ENCODE measurements around the gene PPRC1. TPM values are rescaled to one million over a fixed set of nuclear protein-coding genes. Genes with fewer than 3 reads are reported as not detected.

The PPRC1 gene
- total and polyA plus RNA-seq, 3 experiments from 2014 or later: 20.7 to 106 (median 105) TPM

- Histone ChIP-seq H3K27ac (ENCODE audit: low read depth, low read length) (no peak overlapping the region), H3K4me3 (ENCODE audit: low read length) (no peak overlapping the region), H3K9me3 (ENCODE audit: low read length) (no peaks in the 10 kb centered on the region), H3K36me3 (ENCODE audit: insufficient read depth, low read length) (no peaks in the 10 kb centered on the region), H3K27me3 (ENCODE audit: insufficient read depth, low read length, poor library complexity, severe bottlenecking) (no peaks in the 10 kb centered on the region), H3K4me1 (ENCODE audit: insufficient read depth, low read length) (peaks cover 4% of the 10 kb centered on the region)
- DNase-seq: no peak
- H3K36me3 Mint-ChIP-seq: peaks cover 0 to 2% (median 0%) of the 10 kb centered on the region in 3 donors
- no peak overlapping the region for H3K4me3 Mint-ChIP-seq
- peaks cover 6 to 8% (median 7%) of the 10 kb centered on the region in 3 donors for H3K4me1 Mint-ChIP-seq
- POLR2A ChIA-PET: no interaction called here
- H3K27me3 Mint-ChIP-seq: peaks cover 3 to 5% of the 10 kb centered on the region in 2 donors
- no peaks in the 10 kb centered on the region for H3K9me3 Mint-ChIP-seq
- H3K27ac Mint-ChIP-seq: no peak overlapping the region
- CTCF ChIA-PET: interaction anchor here (0.6 to 2.3 kb wide), 11 partner anchors 8 to 470 kb away, joined by 3 to 10 read pairs (median 4); partner anchors contain the start of gene NOLC1
Measured at GRCh38 chr10:102170602-102171001, 37.8 kb downstream of the PPRC1 start.

GRCh38 chr10:102172288-102172687 is 39.4 kb downstream of the PPRC1 start:
- Histone ChIP-seq H3K27ac (ENCODE audit: low read depth, low read length) (no peak overlapping the region), H3K27me3 (ENCODE audit: insufficient read depth, low read length, poor library complexity, severe bottlenecking) (no peaks in the 10 kb centered on the region), H3K9me3 (ENCODE audit: low read length) (no peaks in the 10 kb centered on the region), H3K36me3 (ENCODE audit: insufficient read depth, low read length) (no peaks in the 10 kb centered on the region), H3K4me3 (ENCODE audit: low read length) (no peak overlapping the region), H3K4me1 (ENCODE audit: insufficient read depth, low read length) (peaks cover 4% of the 10 kb centered on the region)
- CTCF ChIA-PET: interaction anchor here (0.6 kb wide), 1 partner anchor 336 kb away, joined by 5 read pairs; no protein-coding TSS in a partner anchor
- Mint-ChIP-seq H3K4me3 (no peak overlapping the region), H3K27me3 (peaks cover 5 to 6% of the 10 kb centered on the region in 2 donors), H3K27ac (peak overlapping the region in 2 of 8 donors; percentile 27 to 64), H3K9me3 (no peaks in the 10 kb centered on the region), H3K36me3 (no peaks in the 10 kb centered on the region), H3K4me1 (peaks cover 6 to 8% (median 7%) of the 10 kb centered on the region in 3 donors)
- DNase-seq: no peak
- POLR2A ChIA-PET: no interaction called here

- Mint-ChIP-seq H3K27me3 (peaks cover 5 to 16% of the 10 kb centered on the region in 2 donors), H3K4me1 (peaks cover 0 to 1% (median 0%) of the 10 kb centered on the region in 3 donors), H3K4me3 (no peak overlapping the region), H3K9me3 (no peaks in the 10 kb centered on the region), H3K27ac (no peak overlapping the region), H3K36me3 (no peaks in the 10 kb centered on the region)
- Histone ChIP-seq H3K36me3 (ENCODE audit: insufficient read depth, low read length) (no peaks in the 10 kb centered on the region), H3K9me3 (ENCODE audit: low read length) (no peaks in the 10 kb centered on the region), H3K4me3 (ENCODE audit: low read length) (no peak overlapping the region), H3K27me3 (ENCODE audit: insufficient read depth, low read length, poor library complexity, severe bottlenecking) (no peaks in the 10 kb centered on the region), H3K4me1 (ENCODE audit: insufficient read depth, low read length) (no peaks in the 10 kb centered on the region), H3K27ac (ENCODE audit: low read depth, low read length) (no peak overlapping the region)
- no peak for DNase-seq
- CTCF ChIA-PET: no interaction called here
- POLR2A ChIA-PET: no interaction called here
Measured at GRCh38 chr10:102175415-102175814, 42.6 kb downstream of the PPRC1 start.

- no peaks in the 10 kb centered on the region for H3K36me3 Mint-ChIP-seq
Measured at GRCh38 chr10:102184606-102185005, 51.8 kb downstream of the PPRC1 start.

GRCh38 chr10:102185272-102185671 is 52.4 kb downstream of the PPRC1 start:
- Mint-ChIP-seq H3K36me3 (no peaks in the 10 kb centered on the region), H3K4me1 (peaks cover 10 to 14% (median 13%) of the 10 kb centered on the region in 3 donors), H3K9me3 (no peaks in the 10 kb centered on the region), H3K4me3 (no peak overlapping the region), H3K27ac (no peak overlapping the region), H3K27me3 (peaks cover 0 to 5% of the 10 kb centered on the region in 2 donors)
- H3K27ac ChIP-seq (ENCODE audit: low read depth, low read length): no peak overlapping the region
- H3K27me3 ChIP-seq (ENCODE audit: insufficient read depth, low read length, poor library complexity, severe bottlenecking): no peaks in the 10 kb centered on the region
- H3K36me3 ChIP-seq (ENCODE audit: insufficient read depth, low read length): no peaks in the 10 kb centered on the region
- peaks cover 17% of the 10 kb centered on the region for H3K4me1 ChIP-seq (ENCODE audit: insufficient read depth, low read length)
- POLR2A ChIA-PET: interaction anchor here (0.6 kb wide), 1 partner anchor 26 kb away, joined by 6 read pairs; no protein-coding TSS in a partner anchor
- no peak overlapping the region for H3K4me3 ChIP-seq (ENCODE audit: low read length)
- CTCF ChIA-PET: no interaction called here
- DNase-seq: no peak
- H3K9me3 ChIP-seq (ENCODE audit: low read length): no peaks in the 10 kb centered on the region

More at GRCh38 chr10:102184606-102185005, 51.8 kb downstream of the PPRC1 start:
- Histone ChIP-seq H3K27ac (ENCODE audit: low read depth, low read length) (no peak overlapping the region), H3K27me3 (ENCODE audit: insufficient read depth, low read length, poor library complexity, severe bottlenecking) (no peaks in the 10 kb centered on the region), H3K4me1 (ENCODE audit: insufficient read depth, low read length) (peaks cover 14% of the 10 kb centered on the region), H3K9me3 (ENCODE audit: low read length) (no peaks in the 10 kb centered on the region), H3K4me3 (ENCODE audit: low read length) (no peak overlapping the region), H3K36me3 (ENCODE audit: insufficient read depth, low read length) (no peaks in the 10 kb centered on the region)
- no peak for DNase-seq
- H3K27me3 Mint-ChIP-seq: peaks cover 0 to 5% of the 10 kb centered on the region in 2 donors
- ChIA-PET CTCF (no interaction called here), POLR2A (no interaction called here)
- peaks cover 10 to 14% (median 13%) of the 10 kb centered on the region in 3 donors for H3K4me1 Mint-ChIP-seq
- no peaks in the 10 kb centered on the region for H3K9me3 Mint-ChIP-seq
- H3K4me3 Mint-ChIP-seq: no peak overlapping the region
- no peak overlapping the region for H3K27ac Mint-ChIP-seq

GRCh38 chr10:102185811-102186527 is 53.1 kb downstream of the PPRC1 start:
- Mint-ChIP-seq H3K36me3 (no peaks in the 10 kb centered on the region), H3K4me3 (no peak overlapping the region), H3K9me3 (no peaks in the 10 kb centered on the region), H3K27me3 (peaks cover 0 to 2% of the 10 kb centered on the region in 2 donors), H3K27ac (no peak overlapping the region), H3K4me1 (peaks cover 10 to 14% (median 13%) of the 10 kb centered on the region in 3 donors)
- Histone ChIP-seq H3K27ac (ENCODE audit: low read depth, low read length) (no peak overlapping the region), H3K36me3 (ENCODE audit: insufficient read depth, low read length) (no peaks in the 10 kb centered on the region), H3K4me3 (ENCODE audit: low read length) (no peak overlapping the region), H3K27me3 (ENCODE audit: insufficient read depth, low read length, poor library complexity, severe bottlenecking) (no peaks in the 10 kb centered on the region), H3K4me1 (ENCODE audit: insufficient read depth, low read length) (peaks cover 17% of the 10 kb centered on the region), H3K9me3 (ENCODE audit: low read length) (no peaks in the 10 kb centered on the region)
- ChIA-PET CTCF (interaction anchor here (1.1 kb wide), 1 partner anchor 44 kb away, joined by 5 read pairs; no protein-coding TSS in a partner anchor), POLR2A (interaction anchor here (0.6 kb wide), 1 partner anchor 27 kb away, joined by 6 read pairs; no protein-coding TSS in a partner anchor)
- no peak for DNase-seq

GRCh38 chr10:102188298-102188940 is 55.6 kb downstream of the PPRC1 start:
- no peak for DNase-seq
- CTCF ChIA-PET: interaction anchor here (1.4 to 1.5 kb wide), 3 partner anchors 12 to 42 kb away, joined by 3 to 7 read pairs (median 4); no protein-coding TSS in a partner anchor
- Mint-ChIP-seq H3K27me3 (no peaks in the 10 kb centered on the region), H3K9me3 (peaks cover 0 to 2% (median 0%) of the 10 kb centered on the region in 5 donors), H3K4me3 (peak overlapping the region in 2 of 7 donors; percentile 12 to 69), H3K36me3 (peaks cover 0 to 9% (median 0%) of the 10 kb centered on the region in 3 donors), H3K27ac (peak overlapping the region in 5 of 8 donors; percentile 39 to 72 (median 45)), H3K4me1 (peaks cover 10 to 14% (median 13%) of the 10 kb centered on the region in 3 donors)
- no peaks in the 10 kb centered on the region for H3K9me3 ChIP-seq (ENCODE audit: low read length)
- H3K4me3 ChIP-seq (ENCODE audit: low read length): no peak overlapping the region
- H3K27ac ChIP-seq (ENCODE audit: low read depth, low read length): no peak overlapping the region
- H3K27me3 ChIP-seq (ENCODE audit: insufficient read depth, low read length, poor library complexity, severe bottlenecking): no peaks in the 10 kb centered on the region
- no peaks in the 10 kb centered on the region for H3K36me3 ChIP-seq (ENCODE audit: insufficient read depth, low read length)
- peaks cover 17% of the 10 kb centered on the region for H3K4me1 ChIP-seq (ENCODE audit: insufficient read depth, low read length)
- POLR2A ChIA-PET: no interaction called here
